ENCODE data around the gene CILP.

GRCh38 chr15:65197337-65197645 is 14.0 kb downstream of the CILP start:
- TF ChIP-seq CTCF (IDR thresholded peaks at IDR 0.05) (no peak), POLR2A (IDR thresholded peaks at IDR 0.05) (no peak), EP300 (IDR thresholded peaks at IDR 0.05) (no peak)

Data from tibial nerve (tissue), 4 donors.